DND-41 (cell line): ENCODE data around the gene RELT.
A peak's percentile ranks its signal among the peaks of the same experiment; 100 is the strongest.

ENCODE experiments used
- ATAC-seq: fragments of 200-7000 bp; cut with Tn5 transposase; 3 replicates; pipeline ENCODE4 v1.9.1; 2021; ENCODE audit warnings: low read depth; ENCODE audit not compliant: insufficient read depth
- DNase-seq: peaks from one replicate; pipeline ENCODE4 v3.0.0-alpha.2; 2020
- H2AFZ ChIP-seq: 2 replicates; pipeline ENCODE4 v1.6.0; 2012; ENCODE audit warnings: low read depth, low read length
- H3K27ac ChIP-seq: 2 replicates; pipeline ENCODE4 v1.5.1; 2012; ENCODE audit warnings: low read length, inconsistent platforms
- H3K27me3 ChIP-seq: fragments of 200-600 bp; sonication (generic); 2 replicates; pipeline ENCODE4 v1.6.0; 2012; ENCODE audit warnings: low read length, mild to moderate bottlenecking, inconsistent platforms; ENCODE audit not compliant: insufficient read depth, poor library complexity
- H3K36me3 ChIP-seq: 2 replicates; pipeline ENCODE4 v1.5.1; 2012; ENCODE audit warnings: low read length, inconsistent platforms; ENCODE audit not compliant: insufficient read depth
- H3K4me1 ChIP-seq: 2 replicates; pipeline ENCODE4 v1.5.1; 2012; ENCODE audit warnings: mild to moderate bottlenecking, low read length; ENCODE audit not compliant: insufficient read depth
- H3K4me2 ChIP-seq: 2 replicates; pipeline ENCODE4 v1.6.0; 2012; ENCODE audit warnings: mild to moderate bottlenecking, moderate library complexity, low read length, inconsistent platforms; ENCODE audit not compliant: insufficient read depth
- H3K4me3 ChIP-seq, 2 experiments: fragments of 200-600 bp in 1 of 2; shearing (Covaris generic) in 1 of 2; 2 replicates each; pipeline ENCODE4 v1.5.1; 2012 to 2016; ENCODE audit warnings: inconsistent platforms in 2 of 2, low read length in 2 of 2, mild to moderate bottlenecking in 2 of 2, low read depth in 1 of 2, moderate library complexity in 1 of 2
- H3K79me2 ChIP-seq: 2 replicates; pipeline ENCODE4 v1.6.0; 2012; ENCODE audit warnings: low read length, inconsistent platforms; ENCODE audit not compliant: insufficient read depth
- H3K9ac ChIP-seq: 2 replicates; pipeline ENCODE4 v1.6.0; 2012; ENCODE audit warnings: low read depth, mild to moderate bottlenecking, inconsistent platforms, low read length, moderate library complexity
- H3K9me3 ChIP-seq: 2 replicates; pipeline ENCODE4 v1.5.1; 2012; ENCODE audit warnings: low read length, moderate library complexity, mild to moderate bottlenecking, inconsistent platforms; ENCODE audit not compliant: insufficient read depth, severe bottlenecking
- H4K20me1 ChIP-seq: 2 replicates; pipeline ENCODE4 v1.6.0; 2012; ENCODE audit warnings: low read length; ENCODE audit not compliant: insufficient read depth
- EZH2 ChIP-seq: IDR thresholded peaks from 3 replicates; pipeline ENCODE4 v1.6.1; 2012; ENCODE audit warnings: borderline replicate concordance, low read depth, mild to moderate bottlenecking, moderate library complexity, low read length, inconsistent platforms; ENCODE audit not compliant: severe bottlenecking
- TF ChIP-seq, protein P1 (sequence below): IDR thresholded peaks from 2 replicates; pipeline ENCODE4 v1.5.1; 2012; ENCODE audit warnings: borderline replicate concordance, low read length, moderate library complexity, mild to moderate bottlenecking; ENCODE audit not compliant: poor library complexity, severe bottlenecking; ENCODE audit errors: extremely low read depth

The RELT gene

DNA sequence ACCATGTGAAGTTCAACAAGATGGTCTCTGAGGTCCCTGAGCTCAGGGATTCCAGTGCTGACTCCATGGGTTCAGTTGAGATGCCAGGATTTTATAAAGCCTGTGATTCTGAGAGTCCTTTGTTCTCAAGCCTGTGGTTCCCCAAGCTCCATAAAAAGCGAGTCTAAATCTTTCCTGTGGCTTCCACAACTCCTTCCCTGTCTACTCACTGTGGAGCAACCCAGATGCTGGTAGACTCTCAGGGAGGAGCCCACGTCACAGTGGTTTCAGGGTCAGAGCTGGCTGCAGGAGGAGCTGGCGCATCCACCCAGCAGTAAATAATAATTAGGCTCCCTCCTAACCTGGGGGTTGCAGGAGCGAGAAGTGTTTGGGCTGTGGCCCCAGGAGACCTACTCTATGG, 2.0 kb upstream of the RELT start:
- H3K27ac ChIP-seq = no peak overlapping the region
- DNase-seq = no peak
- no peaks in the 10 kb centered on the region for H3K9me3 ChIP-seq
- H2AFZ ChIP-seq = no peak overlapping the region
- peaks cover 22% of the 10 kb centered on the region for H4K20me1 ChIP-seq
- H3K4me1 ChIP-seq = peaks cover 32% of the 10 kb centered on the region
- H3K4me3 ChIP-seq = no peak overlapping the region
- H3K79me2 ChIP-seq = peaks cover 29% of the 10 kb centered on the region
- H3K36me3 ChIP-seq = peaks cover under 1% of the 10 kb centered on the region; the same call in 1 of the 2 replicates
- no peaks in the 10 kb centered on the region for H3K27me3 ChIP-seq
- H3K4me2 ChIP-seq = no peak overlapping the region
- no peak overlapping the region for H3K9ac ChIP-seq
- TF ChIP-seq, protein P1, sequence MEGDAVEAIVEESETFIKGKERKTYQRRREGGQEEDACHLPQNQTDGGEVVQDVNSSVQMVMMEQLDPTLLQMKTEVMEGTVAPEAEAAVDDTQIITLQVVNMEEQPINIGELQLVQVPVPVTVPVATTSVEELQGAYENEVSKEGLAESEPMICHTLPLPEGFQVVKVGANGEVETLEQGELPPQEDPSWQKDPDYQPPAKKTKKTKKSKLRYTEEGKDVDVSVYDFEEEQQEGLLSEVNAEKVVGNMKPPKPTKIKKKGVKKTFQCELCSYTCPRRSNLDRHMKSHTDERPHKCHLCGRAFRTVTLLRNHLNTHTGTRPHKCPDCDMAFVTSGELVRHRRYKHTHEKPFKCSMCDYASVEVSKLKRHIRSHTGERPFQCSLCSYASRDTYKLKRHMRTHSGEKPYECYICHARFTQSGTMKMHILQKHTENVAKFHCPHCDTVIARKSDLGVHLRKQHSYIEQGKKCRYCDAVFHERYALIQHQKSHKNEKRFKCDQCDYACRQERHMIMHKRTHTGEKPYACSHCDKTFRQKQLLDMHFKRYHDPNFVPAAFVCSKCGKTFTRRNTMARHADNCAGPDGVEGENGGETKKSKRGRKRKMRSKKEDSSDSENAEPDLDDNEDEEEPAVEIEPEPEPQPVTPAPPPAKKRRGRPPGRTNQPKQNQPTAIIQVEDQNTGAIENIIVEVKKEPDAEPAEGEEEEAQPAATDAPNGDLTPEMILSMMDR = no peak
- TF ChIP-seq EZH2 = no peak
- no peak for ATAC-seq

DNA sequence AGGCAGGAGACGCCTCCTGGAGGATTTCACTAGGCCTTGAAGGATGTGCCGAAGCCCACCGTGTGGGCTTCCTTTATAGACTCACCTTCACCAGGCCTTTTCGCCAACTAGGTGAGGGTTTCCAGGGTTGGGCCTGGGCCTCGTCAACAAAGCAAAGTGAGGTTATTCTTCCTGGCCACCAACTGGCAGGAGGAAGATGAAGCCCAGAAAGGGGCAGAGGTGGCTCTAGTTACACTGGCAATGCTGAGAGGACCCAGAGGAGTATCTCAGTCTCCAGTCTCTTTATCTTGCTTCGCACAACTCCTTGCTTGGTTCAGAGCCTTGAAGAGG, 404 bp upstream of the RELT start:
- H3K4me3 ChIP-seq = peak overlapping the region in 1 of 2 experiments; percentile 83; a peak in 2 of 4 replicates
- no peaks in the 10 kb centered on the region for H3K9me3 ChIP-seq
- H3K27me3 ChIP-seq = no peaks in the 10 kb centered on the region
- H3K4me1 ChIP-seq = peaks cover 40% of the 10 kb centered on the region
- peak overlapping the region; percentile 69 for H3K27ac ChIP-seq
- H3K36me3 ChIP-seq = peaks cover 11% of the 10 kb centered on the region
- peak overlapping the region; percentile 86 for H2AFZ ChIP-seq
- H4K20me1 ChIP-seq = peaks cover 38% of the 10 kb centered on the region
- H3K79me2 ChIP-seq = peaks cover 46% of the 10 kb centered on the region
- H3K9ac ChIP-seq = peak overlapping the region; percentile 91
- TF ChIP-seq, protein P1 = no peak
- TF ChIP-seq EZH2 = no peak
- DNase-seq (no peak), ATAC-seq (no peak)
- H3K4me2 ChIP-seq = peak overlapping the region; percentile 93

DNA sequence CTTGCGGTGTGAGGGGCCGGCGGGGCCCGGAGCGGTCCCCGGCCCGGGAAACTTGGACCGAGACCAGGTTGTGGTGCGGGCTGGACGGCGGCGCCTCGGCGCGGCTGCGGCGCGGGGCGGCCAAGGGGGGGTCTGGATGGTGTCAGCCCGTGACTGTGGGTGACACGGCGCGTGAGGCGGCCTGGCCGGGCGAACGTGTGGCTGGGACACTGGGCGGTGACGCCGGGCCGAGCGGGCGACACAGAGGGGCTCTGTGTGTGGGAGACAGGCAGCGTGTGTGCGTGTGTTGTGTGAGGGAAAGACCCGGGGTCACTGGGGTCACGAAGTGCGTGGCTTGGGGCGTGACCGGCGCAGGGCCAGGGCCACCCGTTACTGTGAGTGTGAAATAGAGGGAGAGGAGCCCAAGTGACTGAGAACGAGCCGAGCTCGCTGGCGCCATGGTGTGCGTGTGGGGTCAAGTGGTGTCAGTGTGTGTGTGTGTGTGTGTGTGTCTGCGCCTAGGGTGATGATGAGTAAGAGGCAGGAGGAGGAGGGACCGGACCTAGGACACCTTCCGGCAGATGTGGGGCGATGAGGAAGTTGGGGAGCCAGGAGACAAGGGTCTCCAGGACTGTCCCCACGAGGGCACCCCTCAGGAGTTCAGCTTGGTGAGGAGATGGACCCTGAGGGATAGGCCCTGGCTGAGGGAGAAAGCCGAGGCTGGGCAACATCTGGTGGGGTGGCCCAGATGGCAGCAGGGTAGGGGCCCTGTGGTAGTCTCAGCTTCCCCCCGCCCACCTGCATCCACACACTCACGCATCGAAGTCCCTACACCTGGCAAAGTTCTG, 817 bp downstream of the RELT start:
- peak; percentile 51 for DNase-seq
- peak; percentile 25 for ATAC-seq
- H2AFZ ChIP-seq = peak overlapping the region; percentile 87
- H3K4me1 ChIP-seq = peaks cover 40% of the 10 kb centered on the region
- peaks cover 58% of the 10 kb centered on the region for H3K79me2 ChIP-seq
- no peak for TF ChIP-seq EZH2
- TF ChIP-seq, protein P1 = no peak
- H3K36me3 ChIP-seq = peaks cover 18% of the 10 kb centered on the region
- no peaks in the 10 kb centered on the region for H3K27me3 ChIP-seq
- H3K27ac ChIP-seq = peak overlapping the region; percentile 85
- H3K4me2 ChIP-seq = peak overlapping the region; percentile 93
- H3K9ac ChIP-seq = peak overlapping the region; percentile 91
- H3K9me3 ChIP-seq = no peaks in the 10 kb centered on the region
- peaks cover 50% of the 10 kb centered on the region for H4K20me1 ChIP-seq
- peak overlapping the region; percentile 83 to 93 for H3K4me3 ChIP-seq
